SK-MEL-5 (cell line): ENCODE results near the gene MYO16. TPM values are rescaled to one million over a fixed set of nuclear protein-coding genes. Genes with fewer than 3 reads are reported as not detected.
A peak's percentile ranks its signal among the peaks of the same experiment; 100 is the strongest.

ENCODE experiments used
- DNase-seq: peaks from one replicate; pipeline ENCODE4 v3.0.0-alpha.2; 2016; ENCODE audit warnings: low read depth, low spot score
- in situ Hi-C: cut with HindIII; loops from 2 replicates; pipeline ENCODE4 v1.10.0; 2016; ENCODE audit warnings: low sequenced_read_pairs, high pct_unique_total_duplicates, low pct_unique_long_range_greater_than_20kb
- total RNA-seq: library from RNA; depleted of rRNA; stranded (reverse); fragments of >200 nt; shearing (Covaris generic); gene quantifications from 2 replicates; pipeline ENCODE4 v1.2.3, GENCODE V29; 2014

Gene MYO16
- total RNA-seq, 1 experiment from 2014 or later = 0.18 TPM

DNA sequence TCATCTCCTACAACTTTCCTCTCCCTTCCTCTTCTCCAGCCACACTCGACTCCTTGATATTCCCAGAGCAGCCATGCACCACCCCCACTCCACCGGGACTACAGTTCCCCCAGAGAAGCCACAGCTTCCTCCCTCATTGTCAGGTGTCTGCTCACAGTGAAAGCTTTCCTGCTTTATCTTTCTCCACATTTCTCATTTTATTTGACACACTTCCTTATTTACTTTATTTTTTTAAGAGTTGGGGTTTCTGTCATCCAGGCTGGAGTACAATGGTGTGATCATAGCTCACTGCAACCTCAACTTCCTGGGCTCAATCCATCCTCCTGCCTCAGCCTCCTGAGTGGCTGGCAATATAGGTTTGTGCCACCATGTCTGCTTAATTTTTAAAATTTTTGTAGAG, 464.6 kb downstream of the MYO16 start:
- no peak for DNase-seq

GRCh38 chr13:109095126-109095525, 465.7 kb downstream of the MYO16 start:
- in situ Hi-C loops = no loop called here
- no peak for DNase-seq

More for the DNA sequence above, 464.6 kb downstream of the MYO16 start:
- in situ Hi-C loops = no loop called here

DNA sequence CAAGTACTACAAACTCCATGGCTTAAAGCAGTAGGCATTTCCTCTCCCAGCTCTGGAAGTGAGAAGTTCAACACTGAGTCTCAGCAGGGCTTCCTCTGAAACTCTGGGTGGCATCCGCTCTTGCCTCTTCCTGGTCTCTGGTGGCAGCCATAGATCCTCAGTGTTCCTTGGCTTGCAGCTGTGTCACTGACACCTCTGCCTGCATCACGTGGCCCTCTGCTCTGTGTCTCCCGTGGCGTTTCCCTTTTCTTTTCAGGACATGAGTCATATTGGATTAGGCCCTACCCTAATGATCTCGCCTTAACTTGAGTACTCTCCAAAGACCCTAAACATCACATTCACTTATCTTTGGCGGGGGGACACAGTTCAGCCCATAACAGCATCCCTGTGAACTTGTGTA, 466.7 kb downstream of the MYO16 start:
- no peak for DNase-seq
- in situ Hi-C loops = no loop called here

DNA sequence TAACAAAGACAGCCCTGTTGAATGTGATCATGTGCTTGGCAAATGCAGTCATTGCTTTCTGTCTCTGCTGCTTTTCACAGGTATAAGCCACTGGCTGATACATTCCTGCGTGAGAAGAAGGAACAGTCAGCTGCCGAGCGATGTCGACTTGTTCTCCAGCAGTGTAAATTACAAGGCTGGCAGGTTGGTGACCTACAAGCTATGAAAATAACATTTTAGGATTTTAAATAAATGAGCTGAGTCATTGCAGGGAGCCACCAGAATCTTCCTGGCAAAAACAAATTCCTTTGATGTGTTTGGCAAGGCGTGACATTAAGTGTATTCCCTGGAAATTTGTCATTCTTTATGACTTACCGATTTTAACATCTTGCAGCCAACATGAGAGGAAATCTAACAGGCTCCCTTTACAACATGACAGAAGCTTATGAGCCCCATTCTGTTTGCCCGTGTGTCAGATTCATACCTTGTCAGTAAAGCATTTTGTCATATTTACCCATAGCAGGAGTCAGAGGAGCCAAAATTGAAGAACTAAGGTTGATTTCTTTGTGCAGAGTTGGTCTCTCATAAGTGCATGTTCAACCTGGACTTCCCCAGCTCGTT, 471.4 kb downstream of the MYO16 start:
- DNase-seq = peak; percentile 5
- in situ Hi-C loops = no loop called here

- no peak for DNase-seq
- in situ Hi-C loops = no loop called here
These were observed 472.2 kb downstream of the MYO16 start for GRCh38 chr13:109101550-109102144.

- in situ Hi-C loops = no loop called here
- no peak for DNase-seq
These were observed 476.5 kb downstream of the MYO16 start for GRCh38 chr13:109105899-109106298.

DNA sequence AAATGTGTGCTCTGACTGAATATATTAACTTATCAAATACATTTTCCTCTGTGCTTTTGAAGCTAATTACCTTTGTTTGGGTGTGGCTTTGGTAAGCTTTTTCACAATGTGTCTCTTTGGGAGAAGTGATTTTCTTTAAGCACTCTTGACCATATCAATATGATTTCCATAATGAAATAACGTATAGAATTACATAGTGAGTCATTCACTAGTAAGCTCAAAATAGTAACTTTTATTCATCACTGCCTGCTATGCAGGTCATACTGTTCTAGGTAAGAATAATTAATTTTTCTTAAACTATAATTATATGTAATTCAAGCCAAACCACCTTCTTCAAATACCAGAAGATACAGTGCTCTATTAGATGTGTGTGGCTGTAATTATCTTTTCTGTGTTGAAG, 480.7 kb downstream of the MYO16 start:
- in situ Hi-C loops = no loop called here
- DNase-seq = no peak

DNA sequence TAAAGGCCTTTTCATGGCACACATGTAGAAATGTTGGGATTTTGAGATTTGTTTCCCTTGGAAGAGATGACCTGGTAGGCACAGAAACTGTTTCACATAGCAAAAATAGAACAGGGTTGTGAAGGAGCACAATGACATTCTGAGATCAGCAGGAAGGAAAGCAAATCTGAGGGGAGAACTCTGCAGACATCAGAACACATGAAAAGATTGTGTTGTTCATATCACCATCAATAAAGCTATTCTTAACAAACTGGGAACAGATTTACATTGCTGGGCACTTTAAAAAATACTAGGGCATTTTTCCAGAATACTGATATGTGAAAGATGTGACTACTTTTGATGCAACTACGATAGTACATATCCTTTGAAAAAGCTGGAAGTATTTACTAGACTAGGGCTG, 481.7 kb downstream of the MYO16 start:
- DNase-seq = peak; percentile 79
- in situ Hi-C loops = no loop called here

DNA sequence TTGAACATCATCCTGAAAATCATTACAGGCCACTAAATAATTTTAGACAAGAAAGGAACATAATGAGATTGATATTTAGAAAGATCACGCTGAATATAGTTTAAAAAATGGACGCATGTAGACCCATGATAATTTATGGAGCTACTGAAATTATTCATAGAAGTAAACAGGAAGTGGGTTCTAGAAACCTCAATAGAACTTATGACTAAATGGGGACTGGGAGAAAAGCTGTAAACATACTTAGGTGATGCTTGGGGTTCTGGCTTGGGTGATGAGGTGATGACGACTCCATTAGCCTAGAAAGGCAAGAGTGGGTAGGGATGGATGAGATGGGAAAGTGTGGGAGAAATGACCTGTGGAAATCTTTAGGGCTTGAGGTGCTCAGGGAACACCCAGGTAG, 484.0 kb downstream of the MYO16 start:
- no peak for DNase-seq
- in situ Hi-C loops = no loop called here

GRCh38 chr13:109114162-109114561, 484.8 kb downstream of the MYO16 start:
- in situ Hi-C loops = no loop called here
- no peak for DNase-seq

DNA sequence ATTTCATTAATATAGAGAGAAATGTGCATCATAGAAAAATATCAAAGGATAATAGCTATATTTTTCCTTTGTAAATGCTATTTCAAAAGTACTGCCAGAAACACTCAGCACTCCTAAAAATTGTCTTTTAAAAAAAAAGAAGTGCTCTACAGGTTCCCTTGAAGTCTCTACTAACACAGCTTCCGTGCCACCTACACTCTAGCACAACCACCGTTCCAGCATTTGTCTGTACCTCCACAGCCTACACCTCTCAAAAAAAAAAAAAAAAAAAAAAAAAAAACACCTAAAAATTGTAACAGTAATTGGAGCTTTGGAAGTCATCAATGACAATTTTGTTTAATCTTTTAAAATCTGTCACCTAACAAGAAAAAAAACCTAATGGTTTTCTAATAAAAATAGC, 485.6 kb downstream of the MYO16 start:
- in situ Hi-C loops = no loop called here
- DNase-seq = no peak

GRCh38 chr13:109118521-109118920, 489.1 kb downstream of the MYO16 start:
- in situ Hi-C loops = no loop called here
- no peak for DNase-seq

GRCh38 chr13:109119896-109120295, 490.5 kb downstream of the MYO16 start:
- in situ Hi-C loops = no loop called here
- no peak for DNase-seq

GRCh38 chr13:109121826-109122225, 492.4 kb downstream of the MYO16 start:
- DNase-seq = no peak
- in situ Hi-C loops = no loop called here

DNA sequence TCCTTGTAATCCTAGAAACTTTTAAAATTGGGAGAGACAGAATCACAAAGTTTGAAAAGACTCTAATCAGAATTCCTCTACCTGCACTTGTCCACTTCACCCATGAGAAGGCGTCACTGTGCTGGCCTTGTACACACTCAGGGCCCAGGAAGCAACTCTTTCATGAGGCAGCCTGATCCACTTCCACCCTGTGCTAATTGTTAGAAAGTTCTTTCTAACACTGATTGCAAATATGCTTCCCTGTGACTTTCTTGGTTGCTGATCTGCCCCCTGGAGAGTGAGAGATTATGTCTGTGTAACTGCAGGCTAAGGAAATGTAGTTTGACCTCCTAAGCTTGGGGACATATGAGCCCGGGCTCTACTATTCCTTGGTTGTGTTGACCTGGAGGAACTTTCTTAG, 494.6 kb downstream of the MYO16 start:
- in situ Hi-C loops = no loop called here

DNA sequence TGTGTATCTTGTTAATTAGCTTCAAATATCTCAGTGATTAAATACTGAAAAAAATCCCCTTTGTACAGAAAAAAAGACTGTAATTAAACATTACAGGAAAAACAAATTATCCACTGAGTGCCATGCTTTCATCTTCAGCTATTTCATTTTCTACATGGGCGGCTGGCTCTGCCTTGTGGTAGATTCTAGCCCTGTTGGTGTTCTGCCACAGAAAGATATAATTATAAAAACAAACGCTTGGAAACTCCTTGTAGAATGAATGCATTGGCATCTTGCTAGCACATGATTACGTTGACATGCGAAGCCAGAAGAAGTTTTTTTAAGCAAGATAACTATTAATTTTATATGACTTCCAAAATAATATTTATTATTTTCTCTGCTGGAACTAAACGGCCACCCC, 496.8 kb downstream of the MYO16 start:
- in situ Hi-C loops = no loop called here
- no peak for DNase-seq

More for the DNA sequence above, 494.6 kb downstream of the MYO16 start:
- DNase-seq = peak; percentile 34

DNA sequence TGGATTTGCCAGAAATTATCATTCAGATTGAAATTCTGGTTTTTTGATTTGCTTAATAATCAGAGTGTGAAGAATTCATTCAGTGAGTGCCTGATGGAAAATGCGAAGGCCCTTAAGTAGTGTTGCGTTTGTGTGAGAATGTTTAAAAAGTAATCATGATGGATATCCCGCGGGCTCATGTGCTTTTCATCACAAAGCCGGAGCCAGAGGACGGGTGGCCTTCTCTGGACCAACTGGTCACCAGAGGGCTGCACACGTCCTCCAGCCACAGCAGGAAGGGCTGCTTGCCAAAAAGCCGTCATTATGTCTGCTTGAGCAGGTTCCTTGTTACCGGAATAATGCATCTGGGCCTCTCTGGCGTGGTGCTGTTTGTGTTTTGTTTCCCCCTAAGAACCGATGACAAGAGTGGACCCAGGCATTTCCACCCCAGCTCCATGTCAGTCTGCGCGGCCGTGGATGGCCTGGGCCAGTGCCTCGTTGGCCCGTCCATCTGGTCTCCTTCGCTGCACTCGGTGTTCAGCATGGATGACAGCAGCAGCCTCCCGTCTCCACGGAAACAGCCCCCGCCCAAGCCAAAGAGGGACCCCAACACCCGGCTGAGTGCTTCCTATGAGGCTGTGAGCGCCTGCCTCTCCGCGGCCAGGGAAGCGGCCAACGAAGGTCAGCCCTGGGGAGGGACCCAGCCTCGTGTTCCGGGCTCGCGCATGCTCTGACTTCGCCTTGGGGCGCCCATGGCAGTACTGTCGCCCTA, 497.7 kb downstream of the MYO16 start:
- DNase-seq = no peak
- in situ Hi-C loops = no loop called here

DNA sequence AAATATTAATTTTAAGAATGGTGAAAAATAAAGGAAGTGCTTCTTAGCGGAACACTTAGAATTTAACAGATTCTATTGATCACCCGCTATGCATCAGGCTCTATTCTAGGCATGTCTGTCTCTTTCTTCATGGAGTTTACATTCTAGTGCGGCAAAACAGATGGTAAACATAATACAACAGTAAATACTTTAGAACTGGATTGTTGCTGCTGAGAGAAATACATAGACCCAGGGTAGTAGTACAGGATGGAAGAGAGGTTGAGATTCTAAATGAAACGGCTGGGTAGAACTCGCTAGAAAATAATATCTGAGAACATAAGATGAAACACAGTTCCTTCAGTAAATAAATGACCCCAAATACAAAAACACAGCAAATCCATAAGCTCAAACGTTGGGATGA, 498.7 kb downstream of the MYO16 start:
- in situ Hi-C loops = no loop called here

More for the DNA sequence above, 498.7 kb downstream of the MYO16 start:
- no peak for DNase-seq
